Measurements from ENCODE around the gene BLOC1S3. TPM values are rescaled to one million over a fixed set of nuclear protein-coding genes. Genes with fewer than 3 reads are reported as not detected.
A peak's percentile ranks its signal among the peaks of the same experiment; 100 is the strongest.

The BLOC1S3 gene
- total RNA-seq: 21.9 and 25.0 TPM in 2 replicates

GRCh38 chr19:45178262-45179071, at the start of gene BLOC1S3:
Gene BLOC1S3 (plus strand): TSS chr19:45178784. CDS start chr19:45179297, 513 bp downstream.
- peak; percentile 29 for TF ChIP-seq CTCF (IDR thresholded peaks at IDR 0.05; ENCODE audit: insufficient read depth, low read length, poor library complexity, severe bottlenecking)
- DNase-seq (ENCODE audit: low read depth): peak; percentile 100
- peak within 1 kb of the TSS; percentile 82 for H3K4me3 ChIP-seq (ENCODE audit: low read depth, low read length)
- no peaks in the 10 kb centered on the region for H3K27me3 ChIP-seq (ENCODE audit: control insufficient read depth, insufficient read depth, low read length)
- no peaks in the 10 kb centered on the region for H3K36me3 ChIP-seq (ENCODE audit: control insufficient read depth, insufficient read depth, low read length)

GRCh38 chr19:45128806-45129205, 49.8 kb upstream of the BLOC1S3 start:
- no peak overlapping the region for H3K4me3 ChIP-seq (ENCODE audit: low read depth, low read length)
- no peak for TF ChIP-seq CTCF (IDR thresholded peaks at IDR 0.05; ENCODE audit: insufficient read depth, low read length, poor library complexity, severe bottlenecking)
- DNase-seq (ENCODE audit: low read depth): no peak
- no peaks in the 10 kb centered on the region for H3K36me3 ChIP-seq (ENCODE audit: control insufficient read depth, insufficient read depth, low read length)
- no peaks in the 10 kb centered on the region for H3K27me3 ChIP-seq (ENCODE audit: control insufficient read depth, insufficient read depth, low read length)

GRCh38 chr19:45130236-45130635, 48.3 kb upstream of the BLOC1S3 start:
- Histone ChIP-seq H3K4me3 (ENCODE audit: low read depth, low read length) (no peak overlapping the region), H3K36me3 (ENCODE audit: control insufficient read depth, insufficient read depth, low read length) (no peaks in the 10 kb centered on the region), H3K27me3 (ENCODE audit: control insufficient read depth, insufficient read depth, low read length) (no peaks in the 10 kb centered on the region)
- no peak for DNase-seq (ENCODE audit: low read depth)
- no peak for TF ChIP-seq CTCF (IDR thresholded peaks at IDR 0.05; ENCODE audit: insufficient read depth, low read length, poor library complexity, severe bottlenecking)

- Histone ChIP-seq H3K36me3 (ENCODE audit: control insufficient read depth, insufficient read depth, low read length) (no peaks in the 10 kb centered on the region), H3K27me3 (ENCODE audit: control insufficient read depth, insufficient read depth, low read length) (no peaks in the 10 kb centered on the region), H3K4me3 (ENCODE audit: low read depth, low read length) (no peak overlapping the region)
- TF ChIP-seq CTCF (IDR thresholded peaks at IDR 0.05; ENCODE audit: insufficient read depth, low read length, poor library complexity, severe bottlenecking): peak; percentile 56
- DNase-seq (ENCODE audit: low read depth): peak; percentile 34
Observed at GRCh38 chr19:45130888-45131615, 47.5 kb upstream of the BLOC1S3 start.

- Histone ChIP-seq H3K36me3 (ENCODE audit: control insufficient read depth, insufficient read depth, low read length) (no peaks in the 10 kb centered on the region), H3K27me3 (ENCODE audit: control insufficient read depth, insufficient read depth, low read length) (no peaks in the 10 kb centered on the region), H3K4me3 (ENCODE audit: low read depth, low read length) (no peak overlapping the region)
- TF ChIP-seq CTCF (IDR thresholded peaks at IDR 0.05; ENCODE audit: insufficient read depth, low read length, poor library complexity, severe bottlenecking): no peak
- DNase-seq (ENCODE audit: low read depth): no peak
Observed at GRCh38 chr19:45133661-45134060, 44.9 kb upstream of the BLOC1S3 start.
